ENCODE measurements around the gene MOCOS. TPM values are rescaled to one million over a fixed set of nuclear protein-coding genes. Genes with fewer than 3 reads are reported as not detected.
"Not testable (repeated sequence)": the region's sequence is repeated elsewhere in the genome, so short reads cannot be mapped to it uniquely, and the experiment has no call there.

Gene MOCOS
- polyA plus RNA-seq, 6 donors from 2014 or later, result 0.08 TPM; not detected in 5

DNA sequence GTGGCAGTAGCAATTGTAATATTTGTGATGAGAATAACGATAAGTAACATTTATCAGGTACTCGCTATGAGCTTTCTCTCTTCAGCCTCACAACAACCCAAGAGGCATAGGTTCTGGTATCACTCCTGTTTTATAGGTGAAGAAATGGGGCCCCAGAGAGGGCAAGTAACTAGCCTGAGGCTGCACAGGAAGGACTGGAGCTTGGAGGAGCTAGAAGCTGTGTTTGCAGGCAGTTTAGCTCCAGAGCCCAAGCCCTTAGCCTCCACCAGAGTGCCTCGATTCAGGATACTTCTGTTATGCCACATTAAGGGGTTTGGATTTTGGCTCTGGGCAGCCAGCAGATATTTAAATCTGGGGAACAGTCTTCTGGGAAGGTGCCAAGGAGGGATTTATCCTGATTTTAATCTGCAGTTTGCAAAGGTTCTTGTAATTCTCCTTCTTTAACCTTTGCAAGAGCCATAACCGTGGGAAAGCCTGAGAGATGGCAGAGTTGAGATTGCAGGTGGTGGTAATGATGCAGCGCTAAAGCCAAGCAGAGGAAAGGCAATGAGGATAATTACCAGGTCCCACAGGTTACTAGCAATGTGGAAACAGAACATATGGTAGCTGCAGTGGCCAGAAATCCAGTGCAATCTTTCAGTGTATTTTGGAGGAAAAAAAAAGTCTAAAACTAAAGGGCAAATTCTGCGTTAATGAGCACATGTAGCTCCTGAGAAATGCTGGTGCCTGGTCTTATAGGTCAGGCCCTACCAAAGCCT, 9.1 kb downstream of the MOCOS start:
- no peaks in the 10 kb centered on the region for H3K4me1 Mint-ChIP-seq
- H3K27ac Mint-ChIP-seq, result no peak overlapping the region
- H3K36me3 Mint-ChIP-seq, result no peaks in the 10 kb centered on the region
- H3K9me3 Mint-ChIP-seq, result no peaks in the 10 kb centered on the region
- no peak overlapping the region for H3K4me3 Mint-ChIP-seq
- H3K27me3 Mint-ChIP-seq, result peaks cover 5 to 22% (median 18%) of the 10 kb centered on the region in 3 donors
- DNase-seq, result no peak
- no peak for ATAC-seq (ENCODE audit: low read depth in 2 of 2)

DNA sequence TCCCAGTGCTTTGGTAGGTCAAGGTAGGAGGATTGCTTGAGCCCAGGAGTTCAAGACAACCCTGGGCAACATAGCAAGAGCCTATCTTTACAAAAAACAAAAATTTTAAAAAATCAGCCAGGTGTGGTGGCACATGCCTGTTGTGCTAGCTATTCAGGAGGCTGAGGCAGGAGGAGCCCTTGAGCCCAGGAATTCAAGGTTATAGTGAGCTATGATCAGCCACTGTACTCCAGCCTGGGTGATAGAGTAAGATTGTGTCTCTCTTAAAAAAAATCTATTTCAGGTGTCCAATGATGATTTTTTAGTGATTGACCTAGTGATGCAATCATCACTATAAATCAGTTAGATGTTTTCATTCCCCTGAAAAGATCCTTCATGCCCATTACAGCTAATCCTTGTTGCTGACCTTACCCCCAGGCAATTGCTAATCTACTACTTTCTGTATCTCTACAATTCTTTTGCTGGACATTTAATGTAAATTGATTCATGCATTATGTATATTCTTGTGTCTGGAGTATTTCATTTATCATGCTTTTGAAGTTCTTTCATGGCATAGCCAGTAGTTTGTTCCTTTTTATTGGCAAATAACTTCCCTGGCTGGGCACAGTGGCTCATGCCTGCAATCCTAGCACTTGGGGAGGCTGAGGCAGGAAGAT, 10.3 kb downstream of the MOCOS start:
- Mint-ChIP-seq H3K9me3 (no peaks in the 10 kb centered on the region), H3K36me3 (no peaks in the 10 kb centered on the region), H3K4me3 (no peak overlapping the region), H3K4me1 (no peaks in the 10 kb centered on the region), H3K27me3 (peaks cover 5 to 16% (median 16%) of the 10 kb centered on the region in 3 donors), H3K27ac (peak overlapping the region in 1 of 6 donors; percentile 41)
- ATAC-seq (ENCODE audit: low read depth in 2 of 2) (no peak), DNase-seq (no peak)

DNA sequence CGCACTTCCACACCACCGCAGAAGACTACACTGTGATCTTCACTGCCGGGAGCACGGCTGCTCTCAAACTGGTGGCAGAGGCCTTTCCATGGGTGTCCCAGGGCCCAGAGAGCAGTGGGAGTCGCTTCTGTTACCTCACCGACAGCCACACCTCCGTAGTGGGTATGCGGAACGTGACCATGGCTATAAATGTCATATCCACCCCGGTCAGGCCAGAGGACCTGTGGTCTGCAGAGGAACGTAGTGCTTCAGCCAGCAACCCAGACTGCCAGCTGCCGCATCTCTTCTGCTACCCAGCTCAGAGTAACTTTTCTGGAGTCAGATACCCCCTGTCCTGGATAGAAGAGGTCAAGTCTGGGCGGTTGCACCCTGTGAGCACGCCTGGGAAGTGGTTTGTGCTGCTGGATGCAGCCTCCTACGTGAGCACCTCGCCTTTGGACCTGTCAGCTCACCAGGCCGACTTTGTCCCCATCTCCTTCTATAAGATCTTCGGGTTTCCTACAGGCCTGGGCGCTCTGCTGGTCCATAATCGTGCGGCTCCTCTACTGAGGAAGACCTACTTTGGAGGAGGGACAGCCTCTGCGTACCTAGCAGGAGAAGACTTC, 12.5 kb downstream of the MOCOS start:
- Mint-ChIP-seq H3K27ac (no peak overlapping the region), H3K4me3 (no peak overlapping the region), H3K9me3 (no peaks in the 10 kb centered on the region), H3K36me3 (no peaks in the 10 kb centered on the region), H3K27me3 (peaks cover 9 to 16% (median 10%) of the 10 kb centered on the region in 3 donors), H3K4me1 (no peaks in the 10 kb centered on the region)
- DNase-seq, result no peak
- no peak for ATAC-seq (ENCODE audit: low read depth in 2 of 2)

DNA sequence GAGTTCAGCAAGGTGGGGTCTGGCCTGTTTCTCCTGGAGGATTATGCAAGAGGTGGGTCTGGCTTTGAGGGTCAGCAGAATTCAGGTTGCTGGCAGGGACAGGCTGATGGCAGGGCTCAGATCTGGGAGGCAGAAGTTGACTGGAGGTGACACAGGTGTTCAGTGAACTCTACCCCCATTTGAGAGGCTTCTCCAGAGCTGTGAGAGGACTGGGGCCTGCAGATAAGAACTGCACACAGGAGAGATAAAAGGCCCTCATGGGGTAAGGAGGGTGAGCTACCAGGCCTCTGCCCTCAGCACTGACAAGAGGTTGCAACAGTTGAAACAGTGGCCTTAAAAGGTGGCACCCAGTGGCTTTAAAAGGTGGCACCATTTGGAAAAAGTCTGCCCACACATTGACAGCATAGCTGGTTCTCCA, 13.1 kb downstream of the MOCOS start:
- no peaks in the 10 kb centered on the region for H3K36me3 Mint-ChIP-seq
- no peak overlapping the region for H3K4me3 Mint-ChIP-seq
- H3K27ac Mint-ChIP-seq, result no peak overlapping the region
- DNase-seq (no peak), ATAC-seq (ENCODE audit: low read depth in 2 of 2) (no peak)
- peaks cover 7 to 15% (median 9%) of the 10 kb centered on the region in 3 donors for H3K27me3 Mint-ChIP-seq
- no peaks in the 10 kb centered on the region for H3K9me3 Mint-ChIP-seq
- H3K4me1 Mint-ChIP-seq, result no peaks in the 10 kb centered on the region

DNA sequence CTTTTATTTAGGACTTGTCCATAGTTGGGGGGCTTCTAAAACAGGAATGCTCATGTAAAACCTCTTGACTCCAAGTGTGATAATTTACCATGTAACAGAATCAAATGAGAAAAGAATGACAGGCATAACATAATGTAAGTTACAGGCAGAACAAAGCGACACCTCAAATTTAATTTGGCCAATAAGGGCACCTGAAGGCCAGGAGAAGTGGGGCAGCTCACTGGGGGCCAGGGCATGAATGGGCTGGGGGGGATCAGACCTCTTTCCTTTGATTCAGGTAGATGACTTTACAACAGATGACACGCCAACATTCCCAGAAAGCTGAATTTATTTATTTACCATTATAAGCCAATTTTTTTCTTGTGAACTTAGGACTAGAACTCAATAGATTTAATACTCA, 14.5 kb downstream of the MOCOS start:
- no peak overlapping the region for H3K4me3 Mint-ChIP-seq
- H3K4me1 Mint-ChIP-seq, result no peaks in the 10 kb centered on the region
- DNase-seq (no peak), ATAC-seq (ENCODE audit: low read depth in 2 of 2) (no peak)
- no peak overlapping the region for H3K27ac Mint-ChIP-seq
- H3K9me3 Mint-ChIP-seq, result no peaks in the 10 kb centered on the region
- peaks cover 0 to 9% (median 7%) of the 10 kb centered on the region in 3 donors for H3K27me3 Mint-ChIP-seq
- no peaks in the 10 kb centered on the region for H3K36me3 Mint-ChIP-seq

DNA sequence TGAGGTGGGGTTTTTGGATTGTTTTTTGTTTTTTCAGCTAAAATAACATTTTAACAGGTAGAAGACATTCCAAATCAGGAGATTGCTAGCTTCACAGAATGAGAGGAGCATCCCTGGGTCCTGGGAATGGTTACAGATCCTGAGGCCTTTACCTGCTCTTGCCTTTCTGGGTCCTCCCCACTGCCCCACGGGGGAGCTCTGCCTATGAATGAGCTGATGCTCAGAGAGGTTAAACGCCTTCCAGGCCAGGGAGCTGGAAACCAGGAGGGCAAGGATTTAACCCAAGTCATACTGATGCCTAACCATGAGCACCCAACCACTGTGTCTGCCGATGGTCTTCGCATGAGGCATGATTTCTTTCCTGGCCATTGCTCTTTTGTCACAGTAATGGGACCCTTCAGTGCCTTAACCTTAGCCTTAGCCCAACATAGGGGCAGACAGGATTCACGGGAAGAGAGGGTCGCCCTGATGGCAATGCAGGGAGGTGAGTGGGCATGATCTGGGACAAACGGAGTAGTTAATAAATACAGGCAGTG, 16.1 kb downstream of the MOCOS start:
- Mint-ChIP-seq H3K9me3 (peaks cover 0 to 12% (median 9%) of the 10 kb centered on the region in 7 donors), H3K4me3 (no peak overlapping the region), H3K4me1 (peaks cover 0 to 6% (median 4%) of the 10 kb centered on the region in 3 donors), H3K27me3 (peaks cover 0 to 7% (median 4%) of the 10 kb centered on the region in 3 donors), H3K36me3 (no peaks in the 10 kb centered on the region), H3K27ac (no peak overlapping the region)
- ATAC-seq (ENCODE audit: low read depth in 2 of 2) (no peak), DNase-seq (no peak)

DNA sequence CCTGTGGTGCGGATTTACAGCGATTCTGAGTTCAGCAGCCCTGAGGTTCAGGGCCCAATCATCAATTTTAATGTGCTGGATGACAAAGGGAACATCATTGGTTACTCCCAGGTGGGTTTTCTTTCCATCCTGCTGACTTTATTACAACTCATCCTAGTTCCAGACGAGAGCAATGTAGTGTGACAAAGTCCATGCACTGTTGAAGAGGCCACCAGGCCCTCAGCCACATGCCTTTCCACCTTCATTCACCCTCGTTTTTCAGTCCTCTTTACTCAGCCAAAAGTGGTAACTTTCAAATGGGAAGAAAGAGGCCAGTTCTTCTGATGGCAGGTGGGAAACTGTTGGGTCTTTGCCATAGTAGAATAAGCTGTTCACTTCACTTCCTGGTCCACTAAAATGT, 17.9 kb downstream of the MOCOS start:
- Mint-ChIP-seq H3K9me3 (peaks cover 0 to 18% (median 13%) of the 10 kb centered on the region in 7 donors), H3K4me3 (no peak overlapping the region), H3K27me3 (peaks cover 2 to 7% (median 4%) of the 10 kb centered on the region in 3 donors), H3K27ac (no peak overlapping the region), H3K4me1 (peaks cover 0 to 6% (median 4%) of the 10 kb centered on the region in 3 donors), H3K36me3 (no peaks in the 10 kb centered on the region)
- ATAC-seq (ENCODE audit: low read depth in 2 of 2) (no peak), DNase-seq (no peak)

DNA sequence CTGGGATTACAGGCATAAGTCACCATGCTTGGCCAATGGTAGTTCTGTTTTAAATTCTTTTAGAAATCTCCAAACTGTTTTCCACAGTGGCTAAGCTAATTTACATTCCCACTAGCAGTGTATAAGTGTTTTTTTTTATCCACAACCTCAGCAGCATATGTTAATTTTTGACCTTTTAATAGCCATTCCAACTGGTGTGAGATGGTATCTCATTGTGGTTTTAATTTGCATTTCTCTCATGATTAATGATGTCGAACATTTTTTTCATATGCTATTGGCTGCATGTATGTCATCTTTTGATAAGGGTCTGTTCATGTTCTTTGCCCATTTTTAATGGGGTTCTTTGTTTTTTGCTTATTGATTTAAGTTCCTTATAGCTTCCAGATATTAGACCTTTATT, 20.0 kb downstream of the MOCOS start:
- Mint-ChIP-seq H3K4me3 (no peak overlapping the region), H3K4me1 (peaks cover 0 to 6% (median 4%) of the 10 kb centered on the region in 3 donors), H3K36me3 (no peaks in the 10 kb centered on the region), H3K27me3 (peaks cover 4 to 23% (median 8%) of the 10 kb centered on the region in 3 donors), H3K9me3 (peaks cover 0 to 18% (median 13%) of the 10 kb centered on the region in 7 donors), H3K27ac (no peak overlapping the region)
- DNase-seq (no peak), ATAC-seq (ENCODE audit: low read depth in 2 of 2) (no peak)

DNA sequence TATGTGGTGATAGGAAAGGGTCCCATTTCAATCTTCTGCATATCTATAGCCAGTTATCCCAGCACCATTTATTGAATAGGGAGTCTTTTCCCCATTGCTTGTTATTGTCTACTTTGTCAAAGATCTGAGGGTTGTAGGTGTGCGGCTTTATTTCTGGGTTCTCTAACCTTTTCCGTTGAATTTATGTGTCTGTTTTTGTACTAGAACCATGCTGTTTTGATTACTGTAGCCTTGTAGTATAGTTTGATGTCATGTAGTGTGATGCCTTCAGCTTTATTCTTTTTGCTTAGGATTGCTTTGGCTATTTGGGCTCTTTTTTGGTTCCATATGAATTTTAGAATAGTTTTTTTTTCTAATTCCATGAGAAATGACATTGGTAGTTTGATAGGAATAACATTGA, 20.7 kb downstream of the MOCOS start:
- not testable (repeated sequence) for H3K4me1 Mint-ChIP-seq; H3K36me3 Mint-ChIP-seq; H3K4me3 Mint-ChIP-seq; H3K27ac Mint-ChIP-seq; DNase-seq; ATAC-seq (ENCODE audit: low read depth in 2 of 2)
- H3K9me3 Mint-ChIP-seq, result peaks cover 0 to 18% (median 13%) of the 10 kb centered on the region in 7 donors
- H3K27me3 Mint-ChIP-seq, result peaks cover 4 to 29% (median 8%) of the 10 kb centered on the region in 3 donors

DNA sequence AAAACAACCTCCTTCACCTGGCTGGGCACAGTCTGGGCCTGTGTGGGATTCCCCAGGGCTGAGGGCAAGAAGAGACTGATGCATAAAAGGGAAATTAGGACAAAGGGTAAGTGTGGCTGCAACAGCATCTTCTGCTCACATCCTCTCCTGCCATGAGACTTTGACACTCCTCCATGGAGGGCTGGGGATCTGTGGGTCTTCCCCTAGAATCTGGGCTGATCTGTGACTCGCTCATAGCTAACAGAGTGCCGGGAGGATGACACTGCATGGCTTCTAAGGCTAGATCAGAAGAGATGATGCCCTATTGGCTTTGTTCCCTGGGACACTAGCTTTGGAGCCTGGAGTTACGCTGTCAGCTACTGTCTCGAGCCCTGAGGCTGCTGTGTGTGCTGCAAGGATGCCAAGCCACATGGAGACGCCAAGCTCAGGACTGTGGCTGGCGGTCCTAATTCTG, 24.3 kb downstream of the MOCOS start:
- peaks cover 0 to 18% (median 13%) of the 10 kb centered on the region in 7 donors for H3K9me3 Mint-ChIP-seq
- no peak for ATAC-seq (ENCODE audit: low read depth in 2 of 2)
- H3K4me3 Mint-ChIP-seq, result peak overlapping the region in 1 of 8 donors; percentile 22
- peaks cover 0 to 6% (median 4%) of the 10 kb centered on the region in 3 donors for H3K4me1 Mint-ChIP-seq
- no peak overlapping the region for H3K27ac Mint-ChIP-seq
- no peak for DNase-seq
- H3K36me3 Mint-ChIP-seq, result no peaks in the 10 kb centered on the region
- H3K27me3 Mint-ChIP-seq, result peaks cover 10 to 40% (median 15%) of the 10 kb centered on the region in 3 donors

DNA sequence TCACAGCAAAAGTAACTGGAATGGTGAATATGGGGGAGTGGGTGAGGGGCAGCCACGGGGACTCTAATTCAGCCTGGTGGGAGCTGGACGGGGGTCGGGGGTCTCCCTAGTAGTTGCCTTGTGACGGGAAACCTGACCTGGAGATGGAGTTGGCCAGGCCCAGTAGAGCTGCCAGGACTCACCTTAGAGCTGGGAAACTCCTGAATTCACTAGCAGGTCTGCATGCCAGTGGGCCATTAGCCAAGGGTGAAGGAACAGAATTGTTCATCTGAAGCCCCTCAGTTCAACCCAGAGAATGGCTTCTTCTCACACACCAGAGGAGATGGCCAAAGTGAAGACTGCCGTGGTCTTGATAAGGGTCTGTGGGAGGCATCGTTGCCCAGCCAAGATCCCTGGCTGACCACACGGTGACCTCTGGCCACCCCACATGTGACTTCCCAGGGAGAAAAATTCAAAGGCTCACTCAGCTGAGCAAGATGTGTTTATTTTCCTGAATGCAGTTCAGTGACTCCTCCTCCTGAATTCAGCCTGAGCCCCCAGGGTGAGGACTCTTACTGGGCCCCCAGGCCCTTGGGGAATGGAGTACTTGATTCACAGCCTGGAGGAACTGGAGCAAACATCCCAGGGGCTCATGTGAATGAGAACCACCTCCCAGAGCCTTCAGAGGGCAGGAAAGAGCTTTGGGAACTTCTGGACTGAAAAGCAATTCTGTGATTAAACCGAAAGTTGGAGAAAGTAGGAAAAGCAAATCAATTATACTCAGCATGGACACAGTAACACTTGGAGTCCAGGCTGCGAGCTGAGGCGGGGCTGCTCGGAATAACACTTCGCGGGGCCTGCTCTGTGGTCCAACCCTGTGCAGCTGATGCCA, 25.2 kb downstream of the MOCOS start:
- H3K36me3 Mint-ChIP-seq, result no peaks in the 10 kb centered on the region

DNA sequence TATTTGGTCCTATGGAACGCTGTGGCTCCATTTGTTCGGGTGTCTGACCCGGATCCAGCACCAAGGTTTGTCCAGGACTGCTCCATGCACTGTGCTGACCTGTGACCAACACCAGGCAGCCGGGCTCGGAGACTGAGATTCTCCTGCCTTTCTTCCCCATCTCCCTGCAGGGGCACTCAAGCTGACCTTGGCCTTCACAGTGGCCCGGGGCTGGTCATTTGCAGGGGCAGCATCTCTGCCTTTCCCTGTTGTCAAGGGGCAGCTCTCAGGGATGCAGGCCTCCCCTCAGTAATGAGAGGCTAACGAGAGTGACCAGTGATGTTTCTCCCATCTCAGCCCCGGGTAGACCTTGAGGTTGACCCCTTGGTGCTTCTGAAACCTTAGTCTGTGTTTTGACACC, 27.5 kb downstream of the MOCOS start:
- H3K27ac Mint-ChIP-seq, result no peak overlapping the region
- ATAC-seq (ENCODE audit: low read depth in 2 of 2), result no peak
- no peaks in the 10 kb centered on the region for H3K9me3 Mint-ChIP-seq
- no peaks in the 10 kb centered on the region for H3K4me1 Mint-ChIP-seq
- no peak overlapping the region for H3K4me3 Mint-ChIP-seq
- H3K27me3 Mint-ChIP-seq, result peaks cover 15 to 42% (median 26%) of the 10 kb centered on the region in 3 donors
- no peaks in the 10 kb centered on the region for H3K36me3 Mint-ChIP-seq
- DNase-seq, result no peak

More for the DNA sequence above, 25.2 kb downstream of the MOCOS start:
- peaks cover 0 to 4% (median 2%) of the 10 kb centered on the region in 3 donors for H3K4me1 Mint-ChIP-seq
- H3K4me3 Mint-ChIP-seq, result no peak overlapping the region
- H3K27ac Mint-ChIP-seq, result no peak overlapping the region
- no peak for ATAC-seq (ENCODE audit: low read depth in 2 of 2)
- peaks cover 15 to 40% (median 21%) of the 10 kb centered on the region in 3 donors for H3K27me3 Mint-ChIP-seq
- peaks cover 0 to 14% (median 12%) of the 10 kb centered on the region in 7 donors for H3K9me3 Mint-ChIP-seq
- no peak for DNase-seq
